ENCODE data around the gene SNRNP200. TPM values are rescaled to one million over a fixed set of nuclear protein-coding genes. Genes with fewer than 3 reads are reported as not detected.

SNRNP200 gene
- total RNA-seq, 1 donor from 2014 or later: 104 TPM

DNA sequence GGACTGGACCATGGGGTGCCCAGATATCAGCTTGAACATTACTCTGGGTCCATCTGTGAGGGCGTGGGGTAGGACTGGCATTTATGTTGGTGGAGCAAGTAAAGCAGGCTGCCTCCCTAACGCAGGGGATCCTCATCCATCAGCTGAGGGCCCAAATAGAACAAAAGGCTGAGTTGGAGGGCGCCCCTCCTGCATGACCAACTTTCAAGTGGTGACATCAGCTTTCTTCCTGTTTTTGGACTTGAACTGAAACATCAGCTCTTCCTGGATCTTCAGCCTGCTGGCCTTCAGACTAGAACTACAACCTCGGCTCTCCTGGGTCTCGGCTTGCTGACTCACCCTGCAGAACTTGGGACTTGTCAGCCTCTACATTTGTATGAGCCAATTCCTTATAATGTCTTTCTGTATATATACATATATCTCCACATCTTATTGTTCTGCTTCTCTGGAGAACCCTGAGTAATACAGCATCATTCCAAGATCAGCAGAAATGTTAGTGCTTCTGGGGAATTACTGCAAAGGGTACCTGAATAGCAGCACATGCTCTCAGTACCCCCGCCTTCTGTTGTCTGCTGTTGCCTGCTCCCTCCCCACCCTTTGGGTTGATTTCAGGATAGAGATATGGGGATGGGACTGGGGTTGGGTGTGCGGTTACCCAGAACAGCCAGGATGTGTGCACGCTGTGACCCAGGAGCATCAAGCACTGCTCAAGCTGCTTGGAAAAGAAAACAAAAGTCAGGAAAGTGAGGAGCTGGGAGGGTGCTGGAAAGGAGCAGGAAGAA, 59.5 kb downstream of the SNRNP200 start:
- no peak overlapping the region for H3K4me3 ChIP-seq (ENCODE audit: low read depth, low read length)
- no peaks in the 10 kb centered on the region for H3K36me3 ChIP-seq (ENCODE audit: control insufficient read depth, insufficient read depth, low read length)
- H3K27me3 ChIP-seq (ENCODE audit: control insufficient read depth, insufficient read depth, low read length): no peaks in the 10 kb centered on the region
- TF ChIP-seq, protein P1, sequence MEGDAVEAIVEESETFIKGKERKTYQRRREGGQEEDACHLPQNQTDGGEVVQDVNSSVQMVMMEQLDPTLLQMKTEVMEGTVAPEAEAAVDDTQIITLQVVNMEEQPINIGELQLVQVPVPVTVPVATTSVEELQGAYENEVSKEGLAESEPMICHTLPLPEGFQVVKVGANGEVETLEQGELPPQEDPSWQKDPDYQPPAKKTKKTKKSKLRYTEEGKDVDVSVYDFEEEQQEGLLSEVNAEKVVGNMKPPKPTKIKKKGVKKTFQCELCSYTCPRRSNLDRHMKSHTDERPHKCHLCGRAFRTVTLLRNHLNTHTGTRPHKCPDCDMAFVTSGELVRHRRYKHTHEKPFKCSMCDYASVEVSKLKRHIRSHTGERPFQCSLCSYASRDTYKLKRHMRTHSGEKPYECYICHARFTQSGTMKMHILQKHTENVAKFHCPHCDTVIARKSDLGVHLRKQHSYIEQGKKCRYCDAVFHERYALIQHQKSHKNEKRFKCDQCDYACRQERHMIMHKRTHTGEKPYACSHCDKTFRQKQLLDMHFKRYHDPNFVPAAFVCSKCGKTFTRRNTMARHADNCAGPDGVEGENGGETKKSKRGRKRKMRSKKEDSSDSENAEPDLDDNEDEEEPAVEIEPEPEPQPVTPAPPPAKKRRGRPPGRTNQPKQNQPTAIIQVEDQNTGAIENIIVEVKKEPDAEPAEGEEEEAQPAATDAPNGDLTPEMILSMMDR (IDR thresholded peaks at IDR 0.05; ENCODE audit: insufficient read depth, low read length, poor library complexity, severe bottlenecking): no peak
- DNase-seq (ENCODE audit: low read depth): no peak

DNA sequence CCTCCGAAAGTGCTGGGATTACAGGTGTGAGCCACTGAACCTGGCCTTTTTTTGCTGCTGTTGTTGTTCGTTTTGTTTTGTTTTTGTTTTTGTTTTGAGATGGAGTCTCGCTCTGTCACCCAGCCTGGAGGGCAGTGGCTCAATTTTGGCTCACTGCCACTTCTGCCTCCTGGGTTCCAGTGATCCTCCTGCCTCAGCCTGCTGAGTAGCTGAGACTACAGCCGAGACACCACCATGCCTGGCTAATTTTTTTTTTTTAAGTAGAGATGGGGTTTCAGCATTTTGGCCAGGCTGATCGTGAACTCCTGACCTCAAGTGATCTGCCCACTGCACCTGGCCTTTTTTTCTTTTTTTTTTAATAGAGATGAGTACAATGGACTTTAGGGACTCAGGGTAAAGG, 61.5 kb downstream of the SNRNP200 start:
- Histone ChIP-seq H3K4me3 (ENCODE audit: low read depth, low read length) (no peak overlapping the region), H3K36me3 (ENCODE audit: control insufficient read depth, insufficient read depth, low read length) (no peaks in the 10 kb centered on the region), H3K27me3 (ENCODE audit: control insufficient read depth, insufficient read depth, low read length) (no peaks in the 10 kb centered on the region)
- TF ChIP-seq, protein P1 (IDR thresholded peaks at IDR 0.05; ENCODE audit: insufficient read depth, low read length, poor library complexity, severe bottlenecking): no peak
- no peak for DNase-seq (ENCODE audit: low read depth)

DNA sequence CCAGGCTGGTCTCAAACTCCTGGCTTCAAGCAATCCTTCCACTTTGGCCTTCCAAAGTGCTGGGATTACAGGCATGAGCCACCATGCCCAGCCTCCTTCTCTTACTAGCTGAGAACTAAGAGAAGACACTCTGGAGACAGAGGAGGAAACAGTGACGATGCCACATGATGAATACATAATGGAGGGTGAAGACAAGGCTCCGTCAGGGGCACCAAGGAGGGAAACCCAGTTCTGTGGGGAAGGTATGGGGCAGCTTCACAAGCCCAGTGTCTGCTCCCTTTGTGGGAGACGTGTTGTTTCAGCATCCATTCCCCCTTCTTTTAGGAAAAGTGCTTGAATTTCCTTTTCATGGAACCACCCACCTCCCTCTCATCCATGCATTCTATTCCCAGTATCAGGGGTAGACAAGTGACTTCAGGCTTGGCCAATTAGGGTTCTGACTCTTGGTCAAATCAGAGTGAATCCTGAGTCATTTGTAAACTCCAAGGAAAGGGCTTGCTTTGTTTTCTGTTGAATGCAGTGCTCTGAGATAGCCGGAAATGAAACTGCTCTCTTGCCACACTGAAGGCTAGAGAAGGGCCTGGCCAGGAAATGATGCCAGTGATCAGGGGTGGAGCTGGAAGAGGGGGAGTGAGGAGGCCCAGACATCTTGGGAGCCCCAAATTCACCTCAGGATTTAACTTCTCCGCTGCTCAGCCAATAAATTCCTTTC, 63.3 kb downstream of the SNRNP200 start:
- Histone ChIP-seq H3K27me3 (ENCODE audit: control insufficient read depth, insufficient read depth, low read length) (no peaks in the 10 kb centered on the region), H3K4me3 (ENCODE audit: low read depth, low read length) (no peak overlapping the region), H3K36me3 (ENCODE audit: control insufficient read depth, insufficient read depth, low read length) (no peaks in the 10 kb centered on the region)
- no peak for DNase-seq (ENCODE audit: low read depth)
- TF ChIP-seq, protein P1 (IDR thresholded peaks at IDR 0.05; ENCODE audit: insufficient read depth, low read length, poor library complexity, severe bottlenecking): no peak

DNA sequence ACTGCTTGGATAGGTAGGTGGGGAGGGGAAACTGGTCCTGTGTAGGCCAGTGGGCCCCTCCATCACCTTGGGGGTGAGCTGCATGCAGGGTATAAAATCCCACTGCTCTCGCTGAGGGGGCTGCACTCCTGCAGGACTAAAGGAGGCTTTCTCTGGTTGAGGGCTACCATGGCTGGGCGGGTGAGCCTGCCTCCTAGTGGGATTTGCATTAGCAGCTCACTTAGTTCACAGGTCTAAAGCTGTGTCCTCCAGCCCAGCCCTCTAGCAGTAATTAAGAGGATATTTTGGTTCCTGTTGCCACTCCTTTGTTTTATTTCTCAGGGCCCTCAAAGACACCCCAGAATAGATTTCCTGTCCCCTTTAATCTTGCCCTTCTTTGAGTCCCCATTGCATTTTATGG, 64.1 kb downstream of the SNRNP200 start:
- no peak overlapping the region for H3K4me3 ChIP-seq (ENCODE audit: low read depth, low read length)
- no peaks in the 10 kb centered on the region for H3K36me3 ChIP-seq (ENCODE audit: control insufficient read depth, insufficient read depth, low read length)
- H3K27me3 ChIP-seq (ENCODE audit: control insufficient read depth, insufficient read depth, low read length): no peaks in the 10 kb centered on the region
- DNase-seq (ENCODE audit: low read depth): no peak
- TF ChIP-seq, protein P1 (IDR thresholded peaks at IDR 0.05; ENCODE audit: insufficient read depth, low read length, poor library complexity, severe bottlenecking): no peak

DNA sequence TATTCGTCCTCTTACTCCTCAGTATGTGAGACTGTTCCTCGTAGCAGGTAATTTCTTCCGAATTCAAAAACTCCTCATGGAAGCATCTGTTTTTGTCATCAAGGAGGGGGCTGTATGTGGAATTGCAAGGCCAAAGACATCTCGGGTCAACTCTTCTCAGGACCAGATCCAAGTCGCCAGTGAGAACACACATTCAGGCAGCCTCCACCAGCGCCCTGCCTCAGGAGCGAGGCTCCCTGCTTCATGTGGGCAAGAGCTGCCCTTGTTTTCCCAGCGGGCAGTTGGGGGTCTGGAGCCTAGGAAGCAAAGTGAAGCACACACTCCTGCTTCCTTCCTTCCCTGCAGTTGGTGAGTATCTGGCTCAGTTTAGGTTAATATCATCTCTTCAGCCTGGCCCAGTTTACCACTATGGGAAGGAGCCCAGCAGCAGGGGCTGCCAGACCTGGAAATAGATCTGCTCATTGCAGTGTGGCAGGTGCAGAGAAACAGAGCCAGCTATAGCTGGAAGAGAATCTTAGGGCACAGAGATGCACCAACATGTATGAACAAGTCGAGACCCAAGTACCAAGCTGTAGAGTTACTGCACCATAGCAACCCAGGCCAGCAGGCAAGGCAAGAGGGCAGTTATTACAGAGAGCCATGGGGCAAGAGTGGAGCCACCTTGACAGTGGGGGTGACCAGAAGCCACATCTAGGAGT, 64.9 kb downstream of the SNRNP200 start:
- TF ChIP-seq, protein P1 (IDR thresholded peaks at IDR 0.05; ENCODE audit: insufficient read depth, low read length, poor library complexity, severe bottlenecking): no peak
- no peak for DNase-seq (ENCODE audit: low read depth)
- Histone ChIP-seq H3K36me3 (ENCODE audit: control insufficient read depth, insufficient read depth, low read length) (no peaks in the 10 kb centered on the region), H3K27me3 (ENCODE audit: control insufficient read depth, insufficient read depth, low read length) (no peaks in the 10 kb centered on the region), H3K4me3 (ENCODE audit: low read depth, low read length) (no peak overlapping the region)
